ENCODE measurements around the gene TRIM65. TPM values are rescaled to one million over a fixed set of nuclear protein-coding genes. Genes with fewer than 3 reads are reported as not detected.

Gene TRIM65
- total RNA-seq, 2 donors from 2014 or later = 27.4 to 35.3 TPM

GRCh38 chr17:75840799-75841164 lies 56.0 kb downstream of the TRIM65 start:
- H3K9ac ChIP-seq (ENCODE audit: extremely low read depth, low read length, poor library complexity, severe bottlenecking) = no peak overlapping the region
- WGBS, 2 experiments (ENCODE audit: insufficient coverage in 1 of 2, insufficient read length in 1 of 2) = 83% methylated on average over 6 of the region's 7 CpGs; no CpG with 5 or more reads in 1 of the 2 experiments

GRCh38 chr17:75839942-75840798 lies 56.6 kb downstream of the TRIM65 start:
- no peaks in the 10 kb centered on the region for H3K9me3 ChIP-seq (ENCODE audit: control insufficient read depth, low read length)
- no peak overlapping the region for H3K27ac Mint-ChIP-seq
- H3K27ac ChIP-seq (ENCODE audit: low read depth, low read length) = no peak overlapping the region
- no peaks in the 10 kb centered on the region for H3K27me3 Mint-ChIP-seq (ENCODE audit: insufficient read depth)
- WGBS, 2 experiments (ENCODE audit: insufficient coverage in 1 of 2, insufficient read length in 1 of 2) = 93% methylated on average over 16 to 36 of the region's 36 CpGs
- no peak overlapping the region for H3K4me3 Mint-ChIP-seq
- TF ChIP-seq CTCF (conservative IDR thresholded peaks at IDR 0.05) = no peak
- no peak for DNase-seq
- no peak overlapping the region for H3K9ac ChIP-seq (ENCODE audit: extremely low read depth, low read length, poor library complexity, severe bottlenecking)
- H3K4me1 Mint-ChIP-seq = no peaks in the 10 kb centered on the region
- no peaks in the 10 kb centered on the region for H3K9me3 Mint-ChIP-seq
- H3K4me3 ChIP-seq (ENCODE audit: low read length) = no peak overlapping the region
- H3K27me3 ChIP-seq (ENCODE audit: control insufficient read depth, insufficient read depth, low read length, poor library complexity, severe bottlenecking) = no peaks in the 10 kb centered on the region
- no peaks in the 10 kb centered on the region for H3K36me3 Mint-ChIP-seq (ENCODE audit: low read depth)
- no peaks in the 10 kb centered on the region for H3K4me1 ChIP-seq (ENCODE audit: control insufficient read depth, insufficient read depth, low read length)
- H3K36me3 ChIP-seq (ENCODE audit: control insufficient read depth, insufficient read depth, low read length) = no peaks in the 10 kb centered on the region

More at GRCh38 chr17:75840799-75841164, 56.0 kb downstream of the TRIM65 start:
- H3K36me3 Mint-ChIP-seq (ENCODE audit: low read depth) = peaks cover 3% of the 10 kb centered on the region
- no peak overlapping the region for H3K4me3 Mint-ChIP-seq
- H3K9me3 Mint-ChIP-seq = no peaks in the 10 kb centered on the region
- H3K27me3 ChIP-seq (ENCODE audit: control insufficient read depth, insufficient read depth, low read length, poor library complexity, severe bottlenecking) = no peaks in the 10 kb centered on the region
- no peak overlapping the region for H3K27ac ChIP-seq (ENCODE audit: low read depth, low read length)
- no peak overlapping the region for H3K4me3 ChIP-seq (ENCODE audit: low read length)
- peaks cover 2% of the 10 kb centered on the region for H3K36me3 ChIP-seq (ENCODE audit: control insufficient read depth, insufficient read depth, low read length)
- H3K4me1 ChIP-seq (ENCODE audit: control insufficient read depth, insufficient read depth, low read length) = no peaks in the 10 kb centered on the region
- H3K4me1 Mint-ChIP-seq = peaks cover 6% of the 10 kb centered on the region
- no peak overlapping the region for H3K27ac Mint-ChIP-seq
- H3K9me3 ChIP-seq (ENCODE audit: control insufficient read depth, low read length) = no peaks in the 10 kb centered on the region
- DNase-seq = no peak
- no peaks in the 10 kb centered on the region for H3K27me3 Mint-ChIP-seq (ENCODE audit: insufficient read depth)
- no peak for TF ChIP-seq CTCF (conservative IDR thresholded peaks at IDR 0.05)

Other genes starting within 250 kb of the TRIM65 start
- gene RECQL5, start 229.8 kb downstream of the TRIM65 start, total RNA-seq = 10 to 100 TPM; 54.3 TPM
- 100 to 1,000 TPM in 1 of 2 donors, 10 to 100 TPM in 1; 96.5 to 113 TPM for gene SAP30BP, start 229.6 kb downstream of the TRIM65 start, total RNA-seq
- gene ITGB4, start 175.5 kb downstream of the TRIM65 start, total RNA-seq = 1 to 10 TPM; 3.4 to 5.1 TPM
- 10 to 100 TPM; 26.7 to 33.2 TPM for gene GALK1, start 131.8 kb downstream of the TRIM65 start, total RNA-seq
- gene UNK, start 112.1 kb downstream of the TRIM65 start, total RNA-seq = 10 to 100 TPM; 38.0 to 39.0 TPM
- 1 to 10 TPM; 6.3 to 6.4 TPM for gene UNC13D, start 52.5 kb downstream of the TRIM65 start, total RNA-seq
- 10 to 100 TPM; 74.3 to 82.7 TPM for gene WBP2, start 41.6 kb downstream of the TRIM65 start, total RNA-seq
- gene TRIM47, start 18.4 kb downstream of the TRIM65 start, total RNA-seq = 1 to 10 TPM; 1.6 to 2.7 TPM
- gene MRPL38, start 7.9 kb upstream of the TRIM65 start, total RNA-seq = 100 to 1,000 TPM; 103 to 118 TPM
- gene FBF1, start 44.1 kb upstream of the TRIM65 start, total RNA-seq = 10 to 100 TPM; 25.9 to 39.1 TPM
- 10 to 100 TPM; 28.6 to 37.1 TPM for gene ACOX1, start 82.2 kb upstream of the TRIM65 start, total RNA-seq
- 10 to 100 TPM; 12.1 to 15.3 TPM for gene TEN1, start 82.3 kb upstream of the TRIM65 start, total RNA-seq
- 10 to 100 TPM in 1 of 2 donors, 1 to 10 TPM in 1; 7.3 to 11.7 TPM for gene CDK3, start 103.9 kb upstream of the TRIM65 start, total RNA-seq
- under 1 TPM; 0.20 to 0.51 TPM for gene EVPL, start 130.4 kb upstream of the TRIM65 start, total RNA-seq
- gene SRP68, start 175.6 kb upstream of the TRIM65 start, total RNA-seq = 10 to 100 TPM; 73.9 to 78.0 TPM
- gene GALR2, start 177.8 kb upstream of the TRIM65 start, total RNA-seq = not detected
- under 1 TPM in 1 of 2 donors, not detected in 1; 0.09 TPM for gene ZACN, start 182.2 kb upstream of the TRIM65 start, total RNA-seq
- gene EXOC7, start 206.8 kb upstream of the TRIM65 start, total RNA-seq = 100 to 1,000 TPM; 159 to 187 TPM
- gene FOXJ1, start 244.3 kb upstream of the TRIM65 start, total RNA-seq = 10 to 100 TPM; 17.8 to 23.6 TPM